Keratinocyte (primary cell): ENCODE data around the gene C2CD2L. TPM values are rescaled to one million over a fixed set of nuclear protein-coding genes. Genes with fewer than 3 reads are reported as not detected.

Experiments
- DNase-seq: peaks from one replicate; pipeline ENCODE4 v3.0.0-alpha.2; 2011; ENCODE audit warnings: low read depth, missing footprints, low spot score
- FAIRE-seq: peaks from 2 replicates; lab custom pipeline; 2011; peaks lifted over from hg19 to GRCh38; lab: Jason Lieb, UNC
- H2AFZ ChIP-seq: 2 replicates; pipeline ENCODE4 v1.6.0; 2012; ENCODE audit warnings: low read length, control low read depth, inconsistent platforms; ENCODE audit not compliant: control insufficient read depth
- H3K27ac ChIP-seq: 2 replicates; pipeline ENCODE4 v1.5.1; 2011; ENCODE audit warnings: low read length; ENCODE audit not compliant: control insufficient read depth, insufficient read depth
- H3K27me3 ChIP-seq: 3 replicates; pipeline ENCODE4 v1.6.0; 2011; ENCODE audit warnings: low read length; ENCODE audit not compliant: control insufficient read depth, insufficient read depth; ENCODE audit errors: extremely low read depth
- H3K36me3 ChIP-seq, 2 experiments: 2 replicates in 1 of 2; 3 replicates in 1 of 2; pipeline ENCODE4 v1.5.1; 2011; ENCODE audit warnings: low read length in 2 of 2, mild to moderate bottlenecking in 1 of 2; ENCODE audit not compliant: control insufficient read depth in 2 of 2, insufficient read depth in 2 of 2; ENCODE audit errors: extremely low read depth in 1 of 2
- H3K4me1 ChIP-seq: 3 replicates; pipeline ENCODE4 v1.5.1; 2011; ENCODE audit warnings: low read length; ENCODE audit not compliant: control insufficient read depth, insufficient read depth; ENCODE audit errors: extremely low read depth
- H3K4me2 ChIP-seq: 3 replicates; pipeline ENCODE4 v1.6.0; 2011; ENCODE audit warnings: low read depth, low read length; ENCODE audit not compliant: control insufficient read depth, insufficient read depth; ENCODE audit errors: extremely low read depth
- H3K4me3 ChIP-seq, 3 experiments: fragments of 200-600 bp in 1 of 3; sonication (generic) in 1 of 3; 2 replicates in 2 of 3; 3 replicates in 1 of 3; pipeline ENCODE4 v1.5.1; 2011 to 2016; ENCODE audit warnings: low read length in 3 of 3, mild to moderate bottlenecking in 3 of 3, control low read depth in 2 of 3, inconsistent platforms in 1 of 3, low read depth in 1 of 3, mixed read lengths in 1 of 3, mixed run types in 1 of 3, moderate library complexity in 1 of 3; ENCODE audit not compliant: control insufficient read depth in 2 of 3, insufficient read depth in 2 of 3; ENCODE audit errors: extremely low read depth in 1 of 3
- H3K79me2 ChIP-seq: 2 replicates; pipeline ENCODE4 v1.6.0; 2012; ENCODE audit warnings: low read length; ENCODE audit not compliant: control insufficient read depth, insufficient read depth
- H3K9ac ChIP-seq: 3 replicates; pipeline ENCODE4 v1.6.0; 2011; ENCODE audit warnings: low read length; ENCODE audit not compliant: control insufficient read depth, insufficient read depth; ENCODE audit errors: extremely low read depth
- H3K9me1 ChIP-seq: 3 replicates; pipeline ENCODE4 v1.6.0; 2011; ENCODE audit warnings: low read length; ENCODE audit not compliant: control insufficient read depth, insufficient read depth; ENCODE audit errors: extremely low read depth
- H3K9me3 ChIP-seq: 2 replicates; pipeline ENCODE4 v1.5.1; 2012; ENCODE audit warnings: low read depth, low read length; ENCODE audit not compliant: control insufficient read depth
- H4K20me1 ChIP-seq: 3 replicates; pipeline ENCODE4 v1.6.0; 2011; ENCODE audit warnings: low read length; ENCODE audit not compliant: control insufficient read depth, insufficient read depth; ENCODE audit errors: extremely low read depth
- CTCF ChIP-seq, 3 experiments: IDR thresholded peaks in 1 of 3; conservative IDR thresholded peaks in 1 of 3; optimal IDR thresholded peaks in 1 of 3; 2 replicates in 2 of 3; 3 replicates in 1 of 3; pipeline versions ENCODE3 to v1.5.1; 2011; ENCODE audit warnings: low read length in 3 of 3, mild to moderate bottlenecking in 3 of 3, moderate library complexity in 2 of 3, control low read depth in 1 of 3, inconsistent platforms in 1 of 3; ENCODE audit not compliant: insufficient read depth in 2 of 3; ENCODE audit errors: extremely low read depth in 1 of 3
- EZH2 ChIP-seq: IDR thresholded peaks from one replicate; pipeline ENCODE4 v1.6.1; 2012; ENCODE audit warnings: inconsistent platforms, mild to moderate bottlenecking, low read length, moderate library complexity
- dilution Hi-C: fragments of 300-500 bp; cut with MboI; formaldehyde crosslinking; loops from one replicate; pipeline ENCODE4 v1.7.0; 2020; ENCODE audit warnings: low sequenced_read_pairs; ENCODE audit not compliant: extremely low pct_ligation_motif_present
- polyA plus RNA-seq, 5 experiments: library from polyadenylated mRNA; depleted of rRNA in 3 of 5; stranded (reverse) in 3 of 5; stranded (forward) in 1 of 5; unstranded in 1 of 5; fragments of >200 nt; gene quantifications; 1 replicate in 1 of 5; 2 replicates in 3 of 5; 3 replicates in 1 of 5; pipeline versions ENCODE4 v1.2.1 to v1.2.3, GENCODE V29; 2011 to 2012; ENCODE audit warnings: missing spikeins in 2 of 5, low read depth in 1 of 5, low replicate concordance in 1 of 5

The C2CD2L gene
- polyA plus RNA-seq, 1 donor (not counting 4 experiments of a cell fraction or from before 2014, with no cell fraction given): 2.9 TPM

DNA sequence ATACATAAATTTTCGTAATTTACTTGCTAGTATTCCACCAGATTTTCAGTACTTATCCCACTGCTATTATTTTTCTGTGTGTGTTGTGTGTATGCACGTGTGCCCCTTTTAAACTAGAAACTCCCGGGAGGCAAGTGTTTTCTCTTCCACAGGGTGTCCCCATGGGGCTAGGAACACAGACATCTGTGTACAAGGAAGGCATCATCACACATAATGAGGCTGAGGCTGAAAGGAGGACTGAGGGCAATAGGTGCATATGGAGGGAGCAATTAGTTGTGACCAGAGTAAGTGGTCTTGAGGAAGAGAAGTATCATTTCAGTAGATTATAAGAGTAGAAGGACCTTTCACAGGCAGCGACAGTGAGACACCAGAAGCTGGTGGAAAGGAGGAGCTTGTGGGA is 3.4 kb upstream of the C2CD2L start:
- H3K27me3 ChIP-seq: no peaks in the 10 kb centered on the region
- H3K4me2 ChIP-seq: no peak overlapping the region
- H3K9me3 ChIP-seq: no peaks in the 10 kb centered on the region
- no peaks in the 10 kb centered on the region for H4K20me1 ChIP-seq
- no peak for DNase-seq
- peaks cover 28% of the 10 kb centered on the region for H3K79me2 ChIP-seq
- dilution Hi-C loops: no loop called here
- H3K4me1 ChIP-seq: peaks cover 39% of the 10 kb centered on the region
- H3K4me3 ChIP-seq: no peak overlapping the region
- TF ChIP-seq EZH2 (no peak), CTCF (optimal IDR thresholded peaks at IDR 0.05 in 1 of 3, IDR thresholded peaks at IDR 0.05 in 1 of 3, conservative IDR thresholded peaks at IDR 0.05 in 1 of 3; ENCODE audit: extremely low read depth in 1 of 3, insufficient read depth in 2 of 3, low read length in 3 of 3) (no peak)
- no peak overlapping the region for H3K9ac ChIP-seq
- no peaks in the 10 kb centered on the region for H3K36me3 ChIP-seq
- no peak for FAIRE-seq
- no peak overlapping the region for H2AFZ ChIP-seq
- peaks cover 5% of the 10 kb centered on the region for H3K9me1 ChIP-seq
- no peak overlapping the region for H3K27ac ChIP-seq

GRCh38 chr11:119107538-119108145 is 498 bp downstream of the C2CD2L start:
- Histone ChIP-seq H3K4me3 (peak overlapping the region; percentile 76 to 82 (median 82)), H3K36me3 (peaks cover 3 to 8% of the 10 kb centered on the region in 2 experiments), H3K9ac (peak overlapping the region; percentile 76), H3K9me3 (no peaks in the 10 kb centered on the region), H2AFZ (peak overlapping the region; percentile 68), H3K27me3 (no peaks in the 10 kb centered on the region), H3K4me2 (peak overlapping the region; percentile 95), H3K79me2 (peaks cover 10% of the 10 kb centered on the region), H3K9me1 (peaks cover 8% of the 10 kb centered on the region), H3K27ac (peak overlapping the region; percentile 30), H3K4me1 (peaks cover 25% of the 10 kb centered on the region), H4K20me1 (no peaks in the 10 kb centered on the region)
- TF ChIP-seq CTCF (optimal IDR thresholded peaks at IDR 0.05 in 1 of 3, IDR thresholded peaks at IDR 0.05 in 1 of 3, conservative IDR thresholded peaks at IDR 0.05 in 1 of 3; ENCODE audit: extremely low read depth in 1 of 3, insufficient read depth in 2 of 3, low read length in 3 of 3) (no peak), EZH2 (no peak)
- no peak for FAIRE-seq
- no peak for DNase-seq
- dilution Hi-C loops: no loop called here
